OCI-LY7 (cell line): ENCODE measurements around the gene SPIRE2. TPM values are rescaled to one million over a fixed set of nuclear protein-coding genes. Genes with fewer than 3 reads are reported as not detected.

Experiments
- BruUV-seq: library from RNA; stranded (reverse); fragments of 400-500 nt; replicated peaks from 2 replicates; lab custom pipeline; 2021; lab: Mats Ljungman, UMichigan
- CTCF ChIA-PET: fragments of 300-600 bp; sonication (Branson Sonifier 250); formaldehyde crosslinking; loops from one replicate; lab custom pipeline; 2022; ENCODE audit warnings: antibody characterized with exemption; ENCODE audit not compliant: unreplicated experiment; lab: Charles Lee
- POLR2A ChIA-PET: fragments of 300-600 bp; sonication (Branson Sonifier 250); formaldehyde crosslinking; loops from one replicate; lab custom pipeline; 2022; ENCODE audit warnings: antibody characterized with exemption; lab: Charles Lee
- DNase-seq: peaks from one replicate; pipeline ENCODE4 v3.0.0-alpha.2; 2015; ENCODE audit warnings: low spot score
- H2AFZ ChIP-seq: fragments of 200-600 bp; sonication (generic), shearing (Covaris generic); 2 replicates; pipeline ENCODE4 v1.6.1; 2014; ENCODE audit warnings: mild to moderate bottlenecking, antibody characterized with exemption, low read length, moderate library complexity
- H3K27ac ChIP-seq: fragments of 200-600 bp; sonication (generic); 2 replicates; pipeline ENCODE4 v1.5.1; 2014; ENCODE audit warnings: mixed run types, low read depth, mild to moderate bottlenecking, moderate library complexity, low read length, inconsistent platforms; ENCODE audit not compliant: poor library complexity, severe bottlenecking
- H3K36me3 ChIP-seq: fragments of 200-600 bp; sonication (generic); 2 replicates; pipeline ENCODE4 v1.6.1; 2014; ENCODE audit warnings: mild to moderate bottlenecking, antibody characterized with exemption, low read length, moderate library complexity, mixed read lengths; ENCODE audit not compliant: insufficient read depth
- H3K4me1 ChIP-seq: fragments of 200-600 bp; sonication (generic); 2 replicates; pipeline ENCODE4 v1.5.1; 2014; ENCODE audit warnings: mild to moderate bottlenecking, low read length; ENCODE audit not compliant: insufficient read depth, poor library complexity, severe bottlenecking
- H3K4me2 ChIP-seq: fragments of 200-600 bp; sonication (generic); 2 replicates; pipeline ENCODE4 v1.6.1; 2014; ENCODE audit warnings: mild to moderate bottlenecking, low read length
- H3K4me3 ChIP-seq: fragments of 200-600 bp; sonication (generic); 2 replicates; pipeline ENCODE4 v1.5.1; 2014; ENCODE audit warnings: mild to moderate bottlenecking, low read depth, low read length; ENCODE audit not compliant: poor library complexity, severe bottlenecking
- H3K79me2 ChIP-seq: fragments of 200-600 bp; sonication (generic); 2 replicates; pipeline ENCODE4 v1.6.1; 2016; ENCODE audit warnings: low read depth, mild to moderate bottlenecking, low read length, moderate library complexity, mixed read lengths; ENCODE audit not compliant: insufficient read depth
- H3K9me2 ChIP-seq: fragments of 200-600 bp; sonication (generic); 2 replicates; pipeline ENCODE4 v1.6.1; 2016; ENCODE audit warnings: mild to moderate bottlenecking, low read length, mixed read lengths; ENCODE audit not compliant: insufficient read depth
- H3K9me3 ChIP-seq: fragments of 200-600 bp; sonication (generic); 2 replicates; pipeline ENCODE4 v1.6.1; 2014; ENCODE audit warnings: mild to moderate bottlenecking, mixed run types, low read length, mixed read lengths
- H4K20me1 ChIP-seq: fragments of 200-600 bp; sonication (generic); 2 replicates; pipeline ENCODE4 v1.6.1; 2014; ENCODE audit warnings: mild to moderate bottlenecking, antibody characterized with exemption, low read length, moderate library complexity, mixed read lengths; ENCODE audit not compliant: insufficient read depth
- CTCF ChIP-seq: fragments of 200-600 bp; sonication (generic); conservative IDR thresholded peaks from 2 replicates; pipeline ENCODE4 v1.5.1; 2014; ENCODE audit warnings: mild to moderate bottlenecking, antibody characterized with exemption, low read length, moderate library complexity, mixed read lengths
- EZH2phosphoT487 ChIP-seq: fragments of 200-600 bp; sonication (generic); IDR thresholded peaks from 2 replicates; pipeline ENCODE4 v1.6.1; 2018; ENCODE audit warnings: low read depth, borderline replicate concordance, mild to moderate bottlenecking, mixed run types, antibody characterized with exemption, low read length, moderate library complexity, mixed read lengths
- intact Hi-C: fragments of 100-400 bp; cut with micrococcal nuclease; formaldehyde crosslinking; loops from one replicate; pipeline ENCODE4 v1.10.0; 2022; ENCODE audit not compliant: unreplicated experiment
- total RNA-seq, 2 experiments: library from RNA; depleted of rRNA in 1 of 2; stranded (reverse); fragments of >200 nt in 1 of 2; shearing (Covaris generic) in 1 of 2; gene quantifications; 2 replicates each; pipeline ENCODE4 v1.2.3, GENCODE V29; 2014 to 2022

The SPIRE2 gene
- total RNA-seq, 2 experiments from 2014 or later = 7.1 to 48.5 TPM

- Histone ChIP-seq H3K9me2 (no peaks in the 10 kb centered on the region), H3K4me1 (no peaks in the 10 kb centered on the region), H3K4me2 (no peak overlapping the region), H3K27ac (no peak overlapping the region), H3K4me3 (no peak overlapping the region), H3K9me3 (no peaks in the 10 kb centered on the region), H4K20me1 (no peaks in the 10 kb centered on the region), H2AFZ (no peak overlapping the region), H3K36me3 (peaks cover 93% of the 10 kb centered on the region), H3K79me2 (peaks cover 5% of the 10 kb centered on the region; the same call in 1 of the 2 replicates)
- TSS peak; percentile 15 for BruUV-seq
- no peak for DNase-seq
- ChIA-PET CTCF (no interaction called here), POLR2A (no interaction called here)
- TF ChIP-seq EZH2phosphoT487 (no peak), CTCF (no peak)
- intact Hi-C loops = no loop called here
Observed at GRCh38 chr16:89887243-89887642, 59.0 kb downstream of the SPIRE2 start.

GRCh38 chr16:89890200-89890599, 61.9 kb downstream of the SPIRE2 start:
- H2AFZ ChIP-seq = no peak overlapping the region
- no peaks in the 10 kb centered on the region for H3K9me2 ChIP-seq
- ChIA-PET POLR2A (no interaction called here), CTCF (no interaction called here)
- intact Hi-C loops = no loop called here
- no peak overlapping the region for H3K27ac ChIP-seq
- H3K4me3 ChIP-seq = no peak overlapping the region
- no peaks in the 10 kb centered on the region for H3K9me3 ChIP-seq
- BruUV-seq = no TSS peak
- H3K4me2 ChIP-seq = no peak overlapping the region
- H3K4me1 ChIP-seq = no peaks in the 10 kb centered on the region
- no peaks in the 10 kb centered on the region for H3K79me2 ChIP-seq
- TF ChIP-seq CTCF = no peak
- no peak for TF ChIP-seq EZH2phosphoT487
- no peak for DNase-seq
- peaks cover 97% of the 10 kb centered on the region for H3K36me3 ChIP-seq
- no peaks in the 10 kb centered on the region for H4K20me1 ChIP-seq

- Histone ChIP-seq H3K9me2 (no peaks in the 10 kb centered on the region), H4K20me1 (no peaks in the 10 kb centered on the region), H3K9me3 (no peaks in the 10 kb centered on the region), H3K79me2 (no peaks in the 10 kb centered on the region), H3K4me3 (no peak overlapping the region), H3K4me2 (no peak overlapping the region), H3K27ac (no peak overlapping the region), H3K4me1 (no peaks in the 10 kb centered on the region), H3K36me3 (peaks cover 97% of the 10 kb centered on the region), H2AFZ (no peak overlapping the region)
- TF ChIP-seq EZH2phosphoT487 (no peak), CTCF (no peak)
- no peak for DNase-seq
- CTCF ChIA-PET = no interaction called here
- POLR2A ChIA-PET = no interaction called here
- intact Hi-C loops = no loop called here
- no TSS peak for BruUV-seq
Observed at GRCh38 chr16:89890886-89891657, 62.8 kb downstream of the SPIRE2 start.
